Ecto neural progenitor cell (in vitro differentiated cells): Measurements from ENCODE around the gene HINT2.

Experiments
- DNase-seq: peaks from one replicate; pipeline ENCODE4 v3.0.0-alpha.2; 2018; ENCODE audit warnings: low spot score

HINT2 gene

DNA sequence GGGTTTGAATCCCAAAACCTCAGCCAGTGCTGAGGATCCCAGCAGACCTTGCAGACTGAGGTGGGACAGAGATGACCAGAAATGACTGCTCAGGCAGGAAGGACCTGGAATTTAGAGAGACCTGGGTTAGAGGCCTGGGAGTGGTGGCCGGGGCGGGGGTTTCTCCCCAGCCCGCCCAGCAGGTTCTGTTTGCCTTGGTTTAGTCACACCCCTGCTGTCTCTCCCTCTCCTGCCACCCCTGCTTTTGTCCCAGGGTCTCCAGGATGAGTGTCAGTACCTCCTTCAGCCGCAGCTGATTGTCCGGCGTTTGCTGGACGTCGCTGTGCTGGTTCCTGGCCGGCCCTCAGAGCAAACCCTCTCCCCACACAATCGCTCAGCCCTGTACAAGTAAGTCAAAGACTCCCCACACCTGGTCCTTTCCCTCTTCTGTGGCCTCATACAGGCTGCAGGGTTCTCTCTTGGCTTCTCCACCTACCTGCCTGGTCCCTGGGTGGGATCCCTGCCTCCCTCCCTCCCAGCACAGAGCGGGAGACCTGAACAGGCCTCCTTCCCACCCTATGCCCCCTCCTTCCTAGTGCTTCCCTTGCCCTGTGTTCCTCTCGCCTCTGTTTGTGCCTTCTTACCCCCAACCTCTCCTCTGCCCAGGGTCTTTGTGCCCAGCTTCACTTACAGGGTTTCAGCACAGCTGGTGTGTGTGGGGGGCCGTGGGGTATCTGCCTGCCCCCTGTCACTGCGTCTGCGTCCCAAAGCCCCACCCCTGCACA, 26.2 kb upstream of the HINT2 start:
- no peak for DNase-seq

GRCh38 chr9:35839926-35840325, 25.1 kb upstream of the HINT2 start:
- DNase-seq = no peak

DNA sequence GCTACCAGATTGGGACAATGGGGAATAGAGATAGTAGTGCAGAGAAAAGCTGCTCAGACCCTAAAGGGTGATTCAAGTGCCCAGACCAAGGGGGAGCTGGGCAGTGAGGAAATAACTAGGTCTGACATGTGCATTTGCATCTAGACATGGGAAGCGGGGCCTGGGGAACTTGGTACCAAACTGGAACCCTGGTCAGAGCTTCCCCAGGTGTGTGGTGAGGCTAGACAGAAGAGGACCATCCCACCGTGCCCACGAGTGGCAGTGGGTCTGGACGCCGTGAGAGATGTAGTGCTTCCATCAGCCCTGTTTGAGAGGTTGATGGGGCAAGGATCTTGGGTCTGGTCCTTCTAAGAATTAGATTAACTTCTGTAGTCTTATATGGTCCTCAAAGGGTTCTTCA, 21.8 kb upstream of the HINT2 start:
- no peak for DNase-seq

- DNase-seq = no peak
Observed at GRCh38 chr9:35835766-35836165, 20.9 kb upstream of the HINT2 start.

GRCh38 chr9:35835216-35835632, 20.4 kb upstream of the HINT2 start:
- DNase-seq = no peak

DNA sequence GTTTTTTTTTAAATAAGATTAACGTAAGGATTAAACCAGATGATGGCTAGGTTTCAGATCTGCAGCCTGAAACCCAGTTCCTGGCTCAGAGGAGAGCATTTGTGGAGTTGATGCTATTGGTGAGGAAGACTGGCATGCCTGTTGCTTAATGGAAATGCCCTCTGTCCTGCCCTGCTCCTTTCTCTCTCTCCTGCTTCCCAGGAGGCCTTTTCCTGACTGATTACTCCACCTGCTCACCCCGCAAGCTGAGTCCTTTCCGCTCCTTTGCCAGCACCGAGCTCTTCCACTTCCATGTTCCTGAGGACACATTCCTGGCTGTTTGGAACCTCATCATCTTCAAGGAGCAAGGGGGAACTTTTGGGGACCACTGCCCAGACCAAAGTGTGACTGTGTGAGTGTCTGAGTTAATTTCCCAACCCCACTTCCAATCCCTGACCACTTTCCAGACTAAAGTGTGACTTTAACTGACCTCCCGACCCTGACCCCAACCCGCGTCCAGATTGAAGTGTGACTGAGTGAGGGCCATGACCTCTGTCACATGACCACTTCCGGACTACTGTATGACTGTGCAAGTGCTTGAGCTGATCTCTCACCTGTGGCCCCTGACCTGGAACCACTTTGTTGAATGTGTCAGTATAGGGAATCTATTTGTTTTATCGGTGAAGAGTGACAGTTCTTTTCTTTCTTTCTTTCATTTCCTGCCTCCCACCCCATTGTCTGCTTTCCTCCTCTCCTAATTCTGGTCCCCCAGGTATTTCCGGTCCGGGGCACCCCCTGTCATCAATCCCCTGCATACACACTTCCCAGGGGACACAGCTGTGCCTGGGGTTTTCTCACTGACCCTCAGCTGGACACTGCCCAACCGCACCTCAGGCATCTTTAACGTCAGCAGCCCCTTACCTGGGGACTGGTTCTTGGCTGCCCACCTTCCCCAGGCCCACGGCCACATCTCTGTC, 19.7 kb upstream of the HINT2 start:
- DNase-seq = no peak

- DNase-seq = no peak
Observed at GRCh38 chr9:35832814-35833213, 18.0 kb upstream of the HINT2 start.

DNA sequence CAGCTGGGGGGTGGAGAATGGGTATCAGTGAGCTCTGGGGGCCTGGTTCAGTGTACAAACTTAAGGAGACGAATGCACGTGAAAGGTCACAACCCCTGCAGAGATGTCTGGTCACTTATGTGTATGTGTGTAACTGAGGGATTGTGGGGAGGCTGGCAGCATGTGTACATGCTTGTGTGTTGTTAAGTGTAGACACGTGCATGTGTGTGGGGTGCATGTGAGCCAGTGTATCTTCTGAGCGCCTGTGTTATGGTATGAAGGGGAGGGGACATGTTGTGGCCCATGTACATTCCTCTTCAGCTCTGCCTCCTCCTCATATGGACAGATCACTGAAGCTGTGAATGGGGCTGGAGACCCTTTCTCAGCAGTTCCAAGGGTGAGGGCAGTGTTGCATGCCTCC, 16.2 kb upstream of the HINT2 start:
- no peak for DNase-seq

GRCh38 chr9:35829764-35830096, 14.9 kb upstream of the HINT2 start:
- no peak for DNase-seq

DNA sequence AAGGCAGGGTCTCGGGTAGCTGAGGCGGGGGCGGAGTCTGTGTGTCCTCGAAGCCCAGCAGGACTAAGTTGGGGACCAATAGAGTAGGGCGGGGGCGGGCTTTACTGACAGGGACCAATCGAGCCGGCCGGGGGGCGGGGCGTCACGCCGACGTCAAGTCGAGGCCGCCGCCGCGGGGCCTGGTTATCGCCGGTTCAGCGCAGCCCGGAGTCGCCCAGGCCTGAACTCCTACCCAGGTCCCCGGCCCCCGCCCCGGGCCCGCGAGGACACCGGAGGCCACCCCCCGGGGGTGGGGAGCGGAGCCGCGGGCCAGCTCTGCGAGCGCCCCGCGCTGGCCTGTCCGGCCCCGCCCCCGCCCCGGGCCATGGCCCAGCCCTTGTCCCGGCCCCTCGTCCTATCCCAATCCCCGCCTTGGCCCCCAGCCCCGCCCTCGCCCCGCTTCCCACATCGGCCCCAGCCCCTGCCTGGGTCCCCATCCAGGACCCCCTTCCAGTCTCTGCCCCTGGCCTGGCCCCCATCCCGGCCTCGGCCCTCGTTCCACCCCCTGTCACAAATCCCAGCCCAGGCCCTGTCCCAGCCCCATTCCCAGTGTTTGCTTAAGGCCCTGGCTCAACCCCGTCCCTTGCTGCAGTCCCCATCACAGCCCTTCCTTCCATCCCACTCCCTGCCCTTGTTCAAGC, 14.4 kb upstream of the HINT2 start, which contains the start of gene TMEM8B:
Gene TMEM8B (plus strand): TSS at position 145 of the 680 bp plus-strand sequence. CDS start 220 bp downstream, at position 365.
- DNase-seq = peak; percentile 97

DNA sequence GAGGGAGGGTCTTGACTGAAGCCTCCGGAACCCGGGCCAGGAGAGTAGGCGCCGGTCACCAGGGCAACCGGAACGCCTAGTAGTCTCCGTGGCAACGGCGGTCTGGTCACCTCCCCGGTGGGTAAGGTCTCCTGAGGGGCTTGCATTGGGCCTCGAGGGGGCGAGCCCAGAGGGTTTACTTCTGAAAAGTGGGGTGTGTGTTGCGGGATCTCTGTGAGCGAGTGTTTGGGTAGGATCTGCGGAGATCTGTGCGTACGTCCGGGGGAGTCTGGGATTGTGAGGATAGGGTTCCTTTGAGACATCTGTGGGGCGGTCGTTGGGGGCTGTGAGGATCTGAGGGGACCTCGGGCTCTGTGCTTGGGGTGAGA, 13.9 kb upstream of the HINT2 start, which contains the start of gene FAM221B:
Gene FAM221B (minus strand): TSS at position 17 of the 368 bp plus-strand sequence. CDS start 2,571 bp downstream, outside the sequence.
- DNase-seq = peak; percentile 89

DNA sequence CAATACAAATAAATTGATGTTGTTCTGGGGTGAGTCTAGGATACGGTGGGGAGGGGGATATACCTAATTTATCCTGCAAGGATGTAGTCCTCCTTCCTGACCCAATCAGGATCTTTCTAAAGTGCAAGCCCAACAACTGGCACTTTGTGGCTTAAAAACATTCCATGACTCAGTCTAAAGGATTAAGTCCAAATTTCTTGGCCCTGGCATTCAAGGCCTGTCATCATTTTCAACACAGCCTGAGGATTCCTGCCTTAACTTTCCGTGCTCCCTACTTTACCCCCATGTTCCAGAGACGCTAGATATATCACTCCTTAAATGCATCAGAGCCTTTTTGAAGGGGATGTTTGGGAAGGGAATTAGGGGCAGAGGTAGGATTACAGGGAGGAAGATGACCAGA, 12.6 kb upstream of the HINT2 start:
- DNase-seq = no peak

DNA sequence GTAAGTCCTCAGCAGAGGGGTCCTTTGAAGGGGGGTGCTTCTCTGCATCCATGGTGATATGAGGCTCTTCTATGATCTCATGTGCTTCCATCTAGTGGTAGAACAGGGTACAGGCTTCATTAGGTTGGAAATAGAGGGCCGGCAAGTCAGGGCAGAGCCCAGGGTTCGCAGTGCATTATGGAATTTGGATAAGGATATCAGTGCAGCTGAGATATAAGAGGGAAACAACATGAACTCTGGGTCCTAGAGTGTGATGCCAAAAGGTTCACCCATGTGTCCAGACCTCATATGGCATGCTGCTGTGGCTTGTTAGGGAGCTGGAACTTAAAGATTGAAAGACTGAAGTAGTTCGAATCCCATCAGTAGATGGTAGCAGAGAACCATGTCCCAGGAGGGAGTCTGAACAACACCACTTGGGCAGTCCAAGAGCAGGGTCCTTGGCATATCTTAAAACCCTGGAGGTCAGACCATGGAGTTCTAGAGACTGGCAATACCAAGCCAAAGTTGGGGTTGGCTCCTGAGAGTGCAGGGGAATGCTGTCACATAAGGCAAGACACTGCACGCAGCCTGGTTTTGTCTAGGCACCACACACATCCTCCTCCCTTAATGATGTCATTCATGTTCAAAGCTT, 11.3 kb upstream of the HINT2 start:
- no peak for DNase-seq

DNA sequence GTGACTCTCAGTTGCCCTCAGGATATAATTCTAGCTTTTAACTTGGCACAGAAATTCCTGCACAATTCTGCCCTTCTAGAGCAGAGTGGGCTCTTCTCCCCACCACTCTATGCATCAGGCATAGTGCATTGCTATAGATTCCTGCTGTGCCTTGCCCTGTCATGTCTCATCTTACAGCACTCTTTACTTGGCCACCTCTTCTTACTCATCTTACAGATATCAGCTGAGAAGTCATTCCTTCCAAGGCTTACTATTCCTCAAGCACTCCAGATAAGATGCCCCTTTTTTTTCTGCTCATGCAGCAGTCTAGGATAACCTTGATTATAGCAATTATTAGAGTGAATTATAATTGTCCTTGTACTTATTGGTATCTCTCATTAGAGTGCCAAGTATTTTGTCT, 8.1 kb upstream of the HINT2 start:
- DNase-seq = no peak

- no peak for DNase-seq
Observed at GRCh38 chr9:35820076-35820475, 5.2 kb upstream of the HINT2 start.

- no peak for DNase-seq
Observed at GRCh38 chr9:35818341-35818740, 3.5 kb upstream of the HINT2 start.

- DNase-seq = no peak
Observed at GRCh38 chr9:35816708-35817107, 1.9 kb upstream of the HINT2 start.

- DNase-seq = peak; percentile 87
Observed at GRCh38 chr9:35814106-35814840, 569 bp downstream of the HINT2 start.

GRCh38 chr9:35813434-35814105, 1.3 kb downstream of the HINT2 start:
- no peak for DNase-seq

GRCh38 chr9:35812025-35812602, 2.7 kb downstream of the HINT2 start, which contains the start of gene SPAG8:
SPAG8 (minus strand) TSS chr9:35812262; CDS start chr9:35812147, 115 bp downstream.
- DNase-seq = peak; percentile 93
